HG02885 (cell line): ENCODE data around the gene C20orf204.
A peak's percentile ranks its signal among the peaks of the same experiment; 100 is the strongest.

Source experiments
- ATAC-seq: cut with Tn5 transposase; IDR thresholded peaks from one replicate; pipeline ENCODE4 v1.9.1; 2021; ENCODE audit warnings: mild to moderate bottlenecking; ENCODE audit not compliant: unreplicated experiment, poor library complexity

C20orf204 gene

GRCh38 chr20:64069209-64069613 is 33.2 kb downstream of the C20orf204 start:
- no peak for ATAC-seq

- ATAC-seq = no peak
These were observed 33.7 kb downstream of the C20orf204 start for GRCh38 chr20:64069614-64070243.

DNA sequence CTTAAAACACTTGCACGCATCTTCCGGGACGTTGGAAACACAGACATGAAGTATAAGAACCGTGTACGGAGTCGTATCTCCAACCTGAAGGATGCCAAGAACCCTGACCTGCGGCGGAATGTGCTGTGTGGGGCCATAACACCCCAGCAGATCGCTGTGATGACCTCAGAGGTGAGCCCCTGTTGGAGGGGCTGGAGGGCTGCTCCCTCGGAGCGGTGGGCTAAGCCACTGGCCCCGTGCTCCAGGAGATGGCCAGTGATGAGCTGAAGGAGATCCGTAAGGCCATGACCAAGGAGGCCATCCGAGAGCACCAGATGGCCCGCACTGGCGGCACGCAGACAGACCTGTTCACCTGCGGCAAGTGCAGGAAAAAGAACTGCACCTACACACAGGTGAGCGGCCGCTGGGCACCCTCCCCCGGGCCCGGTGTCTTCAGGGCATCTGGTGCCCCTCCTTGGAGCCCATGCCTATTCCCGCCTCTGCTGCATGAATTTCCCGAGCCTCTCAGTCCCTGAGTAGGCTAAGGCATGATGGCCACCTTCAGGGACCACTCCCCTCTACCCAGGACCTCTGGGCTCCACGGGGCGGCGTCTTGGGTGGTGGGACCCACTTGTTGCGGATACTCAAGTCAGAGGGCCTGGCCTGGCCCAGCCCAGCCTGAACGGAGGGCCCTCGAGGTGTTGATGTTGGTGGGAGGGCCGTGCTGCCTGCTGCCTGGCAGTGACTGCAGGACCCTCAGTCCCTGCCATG is 34.4 kb downstream of the C20orf204 start:
- ATAC-seq = no peak

GRCh38 chr20:64071341-64072332 is 35.7 kb downstream of the C20orf204 start:
- ATAC-seq = no peak

DNA sequence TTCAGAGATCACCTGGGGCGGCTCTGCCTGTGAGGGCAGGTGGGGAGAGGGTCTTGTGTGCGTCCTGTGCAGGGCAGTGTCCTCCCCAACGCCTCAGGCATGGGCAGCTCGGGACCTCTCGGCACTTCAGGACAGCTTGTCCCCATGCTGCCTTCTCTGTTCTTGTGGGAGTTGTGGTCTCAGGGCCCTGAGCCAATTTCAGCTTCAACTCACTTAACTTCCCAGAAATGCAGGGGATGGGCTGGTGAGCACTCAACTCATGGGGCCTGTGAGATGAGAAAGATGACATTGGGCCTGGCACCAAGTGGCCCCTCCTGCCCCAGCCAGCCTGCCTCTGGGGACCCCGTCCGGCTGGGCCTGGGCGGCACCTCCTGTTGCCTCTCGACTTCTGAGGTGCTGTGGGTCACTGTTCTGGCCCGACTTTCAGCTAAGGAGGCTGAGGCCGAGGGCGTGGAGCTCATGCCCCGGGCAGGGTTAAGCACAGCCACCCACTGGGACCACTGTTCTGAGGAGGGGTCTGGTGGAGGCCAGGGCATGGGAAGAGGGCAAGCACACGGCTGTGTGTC is 36.6 kb downstream of the C20orf204 start:
- no peak for ATAC-seq

DNA sequence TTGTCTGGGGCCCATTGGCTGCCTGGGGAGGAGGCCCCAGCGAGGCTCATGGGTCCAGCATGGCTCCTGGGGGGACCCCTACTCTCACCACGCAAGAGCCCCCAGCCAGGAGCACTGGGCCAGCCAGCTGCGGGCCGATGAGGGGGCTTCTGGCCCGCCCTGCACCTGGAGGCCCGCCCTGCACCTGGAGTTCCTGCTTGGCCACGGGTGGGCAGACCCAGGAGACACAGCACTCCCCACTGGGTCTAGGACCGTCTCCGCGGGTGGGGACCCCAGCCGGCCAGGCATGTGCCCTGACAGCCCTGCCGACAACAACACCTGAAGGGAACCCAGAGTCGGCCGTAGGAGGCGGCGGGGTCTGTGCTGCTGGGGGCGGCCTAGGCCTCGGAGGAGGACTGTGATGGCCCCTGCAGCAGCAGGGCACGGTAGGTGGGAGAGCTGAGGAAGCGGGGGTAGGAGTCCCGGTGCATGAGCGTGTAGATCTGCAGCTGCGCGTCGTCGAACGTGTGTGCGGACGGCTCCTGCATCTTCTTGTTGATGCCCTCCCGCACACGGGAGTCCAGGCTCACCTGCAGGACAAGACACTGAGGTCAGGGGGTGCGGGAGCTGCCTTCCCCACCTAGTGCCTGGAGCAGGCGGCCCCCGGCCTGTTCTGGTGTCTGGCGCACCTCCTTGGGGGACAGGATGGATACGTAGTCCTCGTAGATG is 37.6 kb downstream of the C20orf204 start:
- no peak for ATAC-seq

DNA sequence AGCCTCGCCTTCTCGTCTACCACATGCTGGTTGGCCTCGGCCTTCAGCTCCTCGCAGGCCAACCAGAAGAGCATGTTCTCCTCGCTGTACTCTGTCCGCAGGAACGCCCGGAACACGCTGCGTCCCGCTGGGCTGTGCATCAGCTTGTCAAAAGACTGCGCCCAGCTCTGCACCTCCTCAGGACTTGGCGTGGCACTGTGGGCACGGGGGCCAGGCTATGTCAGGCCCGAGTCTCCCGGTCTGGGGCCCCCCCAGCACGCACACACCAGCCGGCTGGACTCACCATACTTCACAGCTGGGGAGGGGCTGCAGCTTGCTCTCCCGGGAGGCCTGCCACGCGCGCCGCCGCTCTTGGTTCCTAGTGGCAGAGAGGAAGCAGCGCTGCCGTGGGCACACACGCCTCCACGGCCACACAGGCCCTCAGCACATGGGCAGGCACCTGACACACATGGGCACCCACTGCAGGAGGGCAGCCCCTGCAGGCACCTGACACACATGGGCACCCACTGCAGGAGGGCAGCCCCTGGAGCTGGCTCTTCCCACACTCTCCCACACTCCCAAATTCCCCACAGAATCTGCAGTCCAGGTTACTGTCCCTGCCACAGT is 38.3 kb downstream of the C20orf204 start:
- no peak for ATAC-seq

- ATAC-seq = no peak
These were observed 39.0 kb downstream of the C20orf204 start for GRCh38 chr20:64074963-64075362.

DNA sequence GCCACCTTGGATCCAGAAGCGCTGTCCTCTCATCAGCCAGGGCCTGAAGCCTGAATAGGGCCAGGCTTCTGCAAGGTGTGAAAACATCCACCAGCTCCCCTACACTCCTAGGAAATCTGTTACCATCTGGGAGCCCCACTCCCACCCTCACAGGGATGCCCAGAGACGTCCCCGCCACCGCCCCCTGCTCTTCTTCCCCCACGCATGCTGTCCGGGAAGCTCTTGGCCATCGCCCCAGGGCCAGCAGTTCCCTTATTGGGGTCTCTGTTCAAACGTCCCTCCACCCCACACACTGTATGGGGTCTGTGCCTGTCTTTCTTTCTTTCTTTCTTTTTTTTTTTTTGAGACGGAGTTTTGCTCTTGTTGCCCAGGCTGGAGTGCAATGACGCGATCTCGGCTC is 39.6 kb downstream of the C20orf204 start:
- ATAC-seq = no peak

- no peak for ATAC-seq
These were observed 40.3 kb downstream of the C20orf204 start for GRCh38 chr20:64076061-64076997.

DNA sequence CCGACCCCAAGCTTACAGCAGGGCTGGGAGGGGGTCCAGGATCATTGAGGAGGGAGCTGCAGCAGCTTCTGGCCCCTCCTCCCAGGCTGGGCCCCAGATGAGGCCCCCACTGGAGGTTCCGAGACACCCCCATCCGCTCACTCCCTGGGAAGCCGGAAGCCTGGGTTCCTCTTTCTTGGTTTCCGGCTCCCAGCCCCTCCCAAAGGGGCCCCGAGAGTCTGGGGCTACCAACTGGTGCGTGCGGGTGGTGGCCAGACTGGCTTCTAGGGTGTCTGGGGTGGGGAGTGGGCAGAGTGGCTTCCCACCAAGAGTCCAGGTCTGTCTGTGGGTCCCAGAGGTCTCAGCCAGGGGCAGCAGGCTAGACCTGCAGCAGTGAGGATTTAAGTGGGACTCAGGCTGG is 41.1 kb downstream of the C20orf204 start:
- ATAC-seq = no peak

- no peak for ATAC-seq
These were observed 41.5 kb downstream of the C20orf204 start for GRCh38 chr20:64077541-64077875.

- no peak for ATAC-seq
These were observed 42.0 kb downstream of the C20orf204 start for GRCh38 chr20:64077876-64078551.

GRCh38 chr20:64078934-64079272 is 42.9 kb downstream of the C20orf204 start:
- no peak for ATAC-seq

- peak; percentile 55 for ATAC-seq
These were observed 43.5 kb downstream of the C20orf204 start, which contains the start of gene RGS19 for GRCh38 chr20:64079273-64080012. Gene RGS19 (minus strand): TSS chr20:64079518. CDS start chr20:64076886, 2,632 bp downstream.

GRCh38 chr20:64080013-64080812 is 44.2 kb downstream of the C20orf204 start, which contains the start of gene OPRL1:
Gene OPRL1 (plus strand): TSS chr20:64080082. CDS start chr20:64092721, 12,639 bp downstream.
- no peak for ATAC-seq
